Panc1 (cell line): ENCODE measurements around the gene LIPT1. TPM values are rescaled to one million over a fixed set of nuclear protein-coding genes. Genes with fewer than 3 reads are reported as not detected.

Source experiments
- ATAC-seq: fragments of 200-7000 bp; cut with Tn5 transposase; 2 replicates; pipeline ENCODE4 v1.9.1; 2020; ENCODE audit warnings: mild to moderate bottlenecking, moderate library complexity
- BruUV-seq: library from RNA; stranded (reverse); fragments of 400-500 nt; replicated peaks from 2 replicates; lab custom pipeline; 2021; lab: Mats Ljungman, UMichigan
- CTCF ChIA-PET: fragments of 300-600 bp; sonication (Branson Sonifier 250); formaldehyde crosslinking; loops from one replicate; lab custom pipeline; 2022; ENCODE audit warnings: antibody characterized with exemption; lab: Charles Lee
- POLR2A ChIA-PET: fragments of 300-600 bp; sonication (Branson Sonifier 250); formaldehyde crosslinking; loops from one replicate; lab custom pipeline; 2022; ENCODE audit warnings: antibody characterized with exemption; lab: Charles Lee
- DNase-seq: peaks from one replicate; pipeline ENCODE4 v3.0.0-alpha.2; 2010; ENCODE audit warnings: low read depth, low spot score
- H3K27ac ChIP-seq: 2 replicates; pipeline ENCODE4 v1.5.1; 2011; ENCODE audit warnings: mild to moderate bottlenecking, low read length, inconsistent platforms
- H3K27me3 ChIP-seq: fragments of 200-500 bp; sonication (Bioruptor generic); 2 replicates; pipeline ENCODE4 v1.6.0; 2014; ENCODE audit warnings: low read length, inconsistent platforms; ENCODE audit not compliant: control insufficient read depth, insufficient read depth
- H3K36me3 ChIP-seq: fragments of 200-500 bp; sonication (Bioruptor generic); 2 replicates; pipeline ENCODE4 v1.5.1; 2014; ENCODE audit warnings: inconsistent platforms, mild to moderate bottlenecking, low read length, moderate library complexity; ENCODE audit not compliant: control insufficient read depth, insufficient read depth
- H3K4me1 ChIP-seq: 2 replicates; pipeline ENCODE4 v1.5.1; 2011; ENCODE audit warnings: inconsistent platforms, mild to moderate bottlenecking, low read length, moderate library complexity; ENCODE audit not compliant: control insufficient read depth, insufficient read depth
- H3K4me3 ChIP-seq, 2 experiments: 2 replicates each; pipeline ENCODE4 v1.5.1; 2011 to 2012; ENCODE audit warnings: low read depth in 2 of 2, low read length in 2 of 2, mild to moderate bottlenecking in 2 of 2, inconsistent platforms in 1 of 2, moderate library complexity in 1 of 2
- H3K9me3 ChIP-seq: fragments of 200-500 bp; sonication (Bioruptor generic); 2 replicates; pipeline ENCODE4 v1.5.1; 2014; ENCODE audit warnings: low read depth, mild to moderate bottlenecking, inconsistent platforms, low read length, moderate library complexity; ENCODE audit not compliant: control insufficient read depth, insufficient read depth
- CTCF ChIP-seq: fragments of 450-650 bp; IDR thresholded peaks from 2 replicates; pipeline ENCODE4 v1.5.1; 2017; ENCODE audit warnings: mild to moderate bottlenecking
- POLR2AphosphoS5 ChIP-seq: IDR thresholded peaks from 2 replicates; pipeline ENCODE4 v1.6.1; 2012; ENCODE audit warnings: mild to moderate bottlenecking, low read depth, low read length, moderate library complexity
- REST ChIP-seq, 2 experiments: IDR thresholded peaks; 2 replicates each; pipeline ENCODE4 v1.6.1; 2011 to 2012; ENCODE audit warnings: low read depth in 2 of 2, control low read depth in 1 of 2, low read length in 1 of 2, mild to moderate bottlenecking in 1 of 2, moderate library complexity in 1 of 2; ENCODE audit not compliant: insufficient read depth in 1 of 2
- SIN3A ChIP-seq: IDR thresholded peaks from 2 replicates; pipeline ENCODE4 v1.6.1; 2012; ENCODE audit warnings: low read depth, mild to moderate bottlenecking, low read length, moderate library complexity, borderline replicate concordance; ENCODE audit not compliant: insufficient read depth
- TCF7L2 ChIP-seq: IDR thresholded peaks from 2 replicates; pipeline ENCODE4 v1.6.1; 2011; ENCODE audit warnings: mild to moderate bottlenecking, low read depth, low read length, inconsistent platforms
- in situ Hi-C: cut with HindIII; loops from 2 replicates; pipeline ENCODE4 v1.10.0; 2016; ENCODE audit warnings: low sequenced_read_pairs, low pct_unique_long_range_greater_than_20kb
- intact Hi-C: fragments of 100-400 bp; cut with micrococcal nuclease; formaldehyde crosslinking; loops from one replicate; pipeline ENCODE4 v1.10.0; 2022; ENCODE audit not compliant: unreplicated experiment
- total RNA-seq: library from RNA; stranded (reverse); gene quantifications from one replicate; pipeline ENCODE4 v1.2.1, GENCODE V29; 2021; ENCODE audit not compliant: unreplicated experiment

LIPT1 gene
- total RNA-seq, 1 experiment from 2014 or later = 9.0 TPM

- ChIA-PET POLR2A (no interaction called here), CTCF (no interaction called here)
- in situ Hi-C loops = no loop called here
- DNase-seq = no peak
- H3K27ac ChIP-seq = peak overlapping the region; percentile 86
- H3K27me3 ChIP-seq = no peaks in the 10 kb centered on the region; the same call in 1 of the 2 replicates
- no peaks in the 10 kb centered on the region for H3K9me3 ChIP-seq
- peak; percentile 76 for ATAC-seq
- peak overlapping the region; percentile 60 to 82 for H3K4me3 ChIP-seq
- TF ChIP-seq CTCF (no peak), TCF7L2 (no peak), POLR2AphosphoS5 (no peak), SIN3A (no peak), REST (IDR thresholded peaks at IDR 0.05; ENCODE audit: insufficient read depth in 1 of 2, low read depth in 2 of 2, low read length in 1 of 2) (no peak)
- no TSS peak for BruUV-seq
- peaks cover 14% of the 10 kb centered on the region for H3K4me1 ChIP-seq
- intact Hi-C loops = no loop called here
- no peaks in the 10 kb centered on the region for H3K36me3 ChIP-seq
Measured at GRCh38 chr2:99140860-99141109, 14.0 kb upstream of the LIPT1 start.

GRCh38 chr2:99141110-99142108, 13.4 kb upstream of the LIPT1 start, which contains the start of gene C2orf15:
C2orf15 (plus strand) TSS chr2:99141707; CDS start chr2:99150559, 8,852 bp downstream.
- Histone ChIP-seq H3K27ac (peak within 1 kb of the TSS; percentile 86), H3K4me1 (peaks cover 14% of the 10 kb centered on the region), H3K36me3 (no peaks in the 10 kb centered on the region), H3K4me3 (peak within 1 kb of the TSS; percentile 60 to 82), H3K27me3 (no peaks in the 10 kb centered on the region; the same call in 1 of the 2 replicates), H3K9me3 (no peaks in the 10 kb centered on the region)
- DNase-seq = peak; percentile 27
- POLR2A ChIA-PET = interaction anchor here (0.6 to 1.0 kb wide), 2 partner anchors 14 to 413 kb away, joined by 3 read pairs; no protein-coding TSS in a partner anchor
- peak; percentile 96 for ATAC-seq
- CTCF ChIA-PET = no interaction called here
- in situ Hi-C loops = no loop called here
- intact Hi-C loops = no loop called here
- TF ChIP-seq POLR2AphosphoS5 (peak; percentile 54), CTCF (no peak), REST (IDR thresholded peaks at IDR 0.05; ENCODE audit: insufficient read depth in 1 of 2, low read depth in 2 of 2, low read length in 1 of 2) (no peak), SIN3A (0 out of 2 replicates have a peak, but pooled peaks have one; percentile 1)
- BruUV-seq = no TSS peak
